Measurements from ENCODE around the gene FAM229B.
"Not testable (repeated sequence)": the region's sequence is repeated elsewhere in the genome, so short reads cannot be mapped to it uniquely, and the experiment has no call there.

FAM229B gene

GRCh38 chr6:112087136-112087911 is at the start of gene FAM229B, which contains the start of gene TUBE1:
Gene FAM229B, plus strand, starts transcription at chr6:112087591. Its CDS starts 11,693 bp downstream, at chr6:112099284.
Gene TUBE1, minus strand, starts transcription at chr6:112087482. Its CDS starts 48 bp downstream, at chr6:112087434.
- peak; percentile 45 for DNase-seq

- no peak for DNase-seq
Measured at GRCh38 chr6:112037783-112038216, 49.6 kb upstream of the FAM229B start.

GRCh38 chr6:112038268-112038667 is 49.1 kb upstream of the FAM229B start:
- no peak for DNase-seq

- no peak for DNase-seq
Measured at GRCh38 chr6:112038756-112039430, 48.5 kb upstream of the FAM229B start.

GRCh38 chr6:112039431-112039770 is 48.0 kb upstream of the FAM229B start:
- no peak for DNase-seq

GRCh38 chr6:112040956-112041355 is 46.4 kb upstream of the FAM229B start:
- no peak for DNase-seq

- DNase-seq = no peak
Measured at GRCh38 chr6:112041535-112041934, 45.9 kb upstream of the FAM229B start.

- DNase-seq = peak; percentile 61
Measured at GRCh38 chr6:112043032-112044007, 44.1 kb upstream of the FAM229B start.

GRCh38 chr6:112044196-112044595 is 43.2 kb upstream of the FAM229B start:
- no peak for DNase-seq

GRCh38 chr6:112044856-112045255 is 42.5 kb upstream of the FAM229B start:
- no peak for DNase-seq

- not testable (repeated sequence) for DNase-seq
Measured at GRCh38 chr6:112047523-112047922, 39.9 kb upstream of the FAM229B start.

GRCh38 chr6:112049026-112049799 is 38.2 kb upstream of the FAM229B start:
- no peak for DNase-seq

- DNase-seq = no peak
Measured at GRCh38 chr6:112049996-112050395, 37.4 kb upstream of the FAM229B start.

- DNase-seq = no peak
Measured at GRCh38 chr6:112050429-112050828, 37.0 kb upstream of the FAM229B start.

- DNase-seq = not testable (repeated sequence)
Measured at GRCh38 chr6:112051251-112051740, 36.1 kb upstream of the FAM229B start.

GRCh38 chr6:112054001-112054400 is 33.4 kb upstream of the FAM229B start, which contains the start of gene CCN6:
Gene CCN6, plus strand, starts transcription at chr6:112054104. Its CDS starts 254 bp downstream, at chr6:112054358.
- DNase-seq = no peak

GRCh38 chr6:112054555-112055190 is 32.7 kb upstream of the FAM229B start:
- DNase-seq = no peak

GRCh38 chr6:112058243-112059032 is 29.0 kb upstream of the FAM229B start:
- DNase-seq = no peak

- no peak for DNase-seq
Measured at GRCh38 chr6:112061605-112062004, 25.8 kb upstream of the FAM229B start.

- no peak for DNase-seq
Measured at GRCh38 chr6:112062966-112063365, 24.4 kb upstream of the FAM229B start.

Data from NCI-H1417 treated with DMSO at 0.1 percent for 48 hours (cell line).